ENCODE results near the gene CDK5RAP2. TPM values are rescaled to one million over a fixed set of nuclear protein-coding genes. Genes with fewer than 3 reads are reported as not detected.

The CDK5RAP2 gene
- total RNA-seq, 1 donor from 2014 or later: 74.0 TPM

- ATAC-seq (ENCODE audit: poor library complexity) (no peak), DNase-seq (no peak)
- intact Hi-C loops (cut with DNase I): no loop called here
These were observed 219.5 kb downstream of the CDK5RAP2 start for GRCh38 chr9:120360510-120360909.

GRCh38 chr9:120360046-120360445 lies 219.9 kb downstream of the CDK5RAP2 start:
- DNase-seq (no peak), ATAC-seq (ENCODE audit: poor library complexity) (no peak)
- intact Hi-C loops (cut with DNase I): no loop called here

- intact Hi-C loops (cut with DNase I): loop anchor here (10.0 kb wide), 1 partner anchor 804 kb away; no protein-coding TSS in a partner anchor
- ATAC-seq (ENCODE audit: poor library complexity) (no peak), DNase-seq (no peak)
These were observed 221.1 kb downstream of the CDK5RAP2 start for GRCh38 chr9:120358877-120359276.

GRCh38 chr9:120353506-120353905 lies 226.5 kb downstream of the CDK5RAP2 start:
- intact Hi-C loops (cut with DNase I): loop anchor here (10.0 kb wide), 1 partner anchor 799 kb away; no protein-coding TSS in a partner anchor
- DNase-seq: no peak
- no peak for ATAC-seq (ENCODE audit: poor library complexity)

GRCh38 chr9:120351106-120351505 lies 228.9 kb downstream of the CDK5RAP2 start:
- intact Hi-C loops (cut with DNase I): loop anchor here (10.0 kb wide), 1 partner anchor 796 kb away; no protein-coding TSS in a partner anchor
- no peak for DNase-seq
- no peak for ATAC-seq (ENCODE audit: poor library complexity)

GRCh38 chr9:120350596-120350995 lies 229.4 kb downstream of the CDK5RAP2 start:
- intact Hi-C loops (cut with DNase I): loop anchor here (10.0 kb wide), 1 partner anchor 796 kb away; no protein-coding TSS in a partner anchor
- ATAC-seq (ENCODE audit: poor library complexity): no peak
- no peak for DNase-seq

GRCh38 chr9:120348951-120349429 lies 231.0 kb downstream of the CDK5RAP2 start:
- intact Hi-C loops (cut with DNase I): no loop called here
- ATAC-seq (ENCODE audit: poor library complexity): peak; percentile 91
- DNase-seq: no peak

GRCh38 chr9:120345379-120345778 lies 234.6 kb downstream of the CDK5RAP2 start:
- intact Hi-C loops (cut with DNase I): no loop called here
- DNase-seq (no peak), ATAC-seq (ENCODE audit: poor library complexity) (no peak)

- no peak for DNase-seq
- no peak for ATAC-seq (ENCODE audit: poor library complexity)
- intact Hi-C loops (cut with DNase I): no loop called here
These were observed 235.7 kb downstream of the CDK5RAP2 start for GRCh38 chr9:120344230-120344629.

GRCh38 chr9:120343416-120343815 lies 236.6 kb downstream of the CDK5RAP2 start:
- intact Hi-C loops (cut with DNase I): no loop called here
- ATAC-seq (ENCODE audit: poor library complexity) (no peak), DNase-seq (no peak)

Other genes starting within 250 kb of the CDK5RAP2 start
- gene MEGF9, start 134.3 kb upstream of the CDK5RAP2 start, total RNA-seq: 18.2 TPM
- 39.7 TPM for gene FBXW2, start 213.2 kb upstream of the CDK5RAP2 start, total RNA-seq

All from Right ventricle myocardium superior (tissue), 1 donor.